Keratinocyte (primary cell): ENCODE data around the gene TCF20. TPM values are rescaled to one million over a fixed set of nuclear protein-coding genes. Genes with fewer than 3 reads are reported as not detected.

Source experiments
- DNase-seq: peaks from one replicate; pipeline ENCODE4 v3.0.0-alpha.2; 2011; ENCODE audit warnings: low read depth, missing footprints, low spot score
- FAIRE-seq: peaks from 2 replicates; lab custom pipeline; 2011; peaks lifted over from hg19 to GRCh38; lab: Jason Lieb, UNC
- H2AFZ ChIP-seq: 2 replicates; pipeline ENCODE4 v1.6.0; 2012; ENCODE audit warnings: low read length, control low read depth, inconsistent platforms; ENCODE audit not compliant: control insufficient read depth
- H3K27ac ChIP-seq: 2 replicates; pipeline ENCODE4 v1.5.1; 2011; ENCODE audit warnings: low read length; ENCODE audit not compliant: control insufficient read depth, insufficient read depth
- H3K27me3 ChIP-seq: 3 replicates; pipeline ENCODE4 v1.6.0; 2011; ENCODE audit warnings: low read length; ENCODE audit not compliant: control insufficient read depth, insufficient read depth; ENCODE audit errors: extremely low read depth
- H3K36me3 ChIP-seq, 2 experiments: 2 replicates in 1 of 2; 3 replicates in 1 of 2; pipeline ENCODE4 v1.5.1; 2011; ENCODE audit warnings: low read length in 2 of 2, mild to moderate bottlenecking in 1 of 2; ENCODE audit not compliant: control insufficient read depth in 2 of 2, insufficient read depth in 2 of 2; ENCODE audit errors: extremely low read depth in 1 of 2
- H3K4me1 ChIP-seq: 3 replicates; pipeline ENCODE4 v1.5.1; 2011; ENCODE audit warnings: low read length; ENCODE audit not compliant: control insufficient read depth, insufficient read depth; ENCODE audit errors: extremely low read depth
- H3K4me2 ChIP-seq: 3 replicates; pipeline ENCODE4 v1.6.0; 2011; ENCODE audit warnings: low read depth, low read length; ENCODE audit not compliant: control insufficient read depth, insufficient read depth; ENCODE audit errors: extremely low read depth
- H3K4me3 ChIP-seq, 3 experiments: fragments of 200-600 bp in 1 of 3; sonication (generic) in 1 of 3; 2 replicates in 2 of 3; 3 replicates in 1 of 3; pipeline ENCODE4 v1.5.1; 2011 to 2016; ENCODE audit warnings: low read length in 3 of 3, mild to moderate bottlenecking in 3 of 3, control low read depth in 2 of 3, inconsistent platforms in 1 of 3, low read depth in 1 of 3, mixed read lengths in 1 of 3, mixed run types in 1 of 3, moderate library complexity in 1 of 3; ENCODE audit not compliant: control insufficient read depth in 2 of 3, insufficient read depth in 2 of 3; ENCODE audit errors: extremely low read depth in 1 of 3
- H3K79me2 ChIP-seq: 2 replicates; pipeline ENCODE4 v1.6.0; 2012; ENCODE audit warnings: low read length; ENCODE audit not compliant: control insufficient read depth, insufficient read depth
- H3K9ac ChIP-seq: 3 replicates; pipeline ENCODE4 v1.6.0; 2011; ENCODE audit warnings: low read length; ENCODE audit not compliant: control insufficient read depth, insufficient read depth; ENCODE audit errors: extremely low read depth
- H3K9me1 ChIP-seq: 3 replicates; pipeline ENCODE4 v1.6.0; 2011; ENCODE audit warnings: low read length; ENCODE audit not compliant: control insufficient read depth, insufficient read depth; ENCODE audit errors: extremely low read depth
- H3K9me3 ChIP-seq: 2 replicates; pipeline ENCODE4 v1.5.1; 2012; ENCODE audit warnings: low read depth, low read length; ENCODE audit not compliant: control insufficient read depth
- H4K20me1 ChIP-seq: 3 replicates; pipeline ENCODE4 v1.6.0; 2011; ENCODE audit warnings: low read length; ENCODE audit not compliant: control insufficient read depth, insufficient read depth; ENCODE audit errors: extremely low read depth
- CTCF ChIP-seq, 3 experiments: IDR thresholded peaks in 1 of 3; conservative IDR thresholded peaks in 1 of 3; optimal IDR thresholded peaks in 1 of 3; 2 replicates in 2 of 3; 3 replicates in 1 of 3; pipeline versions ENCODE3 to v1.5.1; 2011; ENCODE audit warnings: low read length in 3 of 3, mild to moderate bottlenecking in 3 of 3, moderate library complexity in 2 of 3, control low read depth in 1 of 3, inconsistent platforms in 1 of 3; ENCODE audit not compliant: insufficient read depth in 2 of 3; ENCODE audit errors: extremely low read depth in 1 of 3
- EZH2 ChIP-seq: IDR thresholded peaks from one replicate; pipeline ENCODE4 v1.6.1; 2012; ENCODE audit warnings: inconsistent platforms, mild to moderate bottlenecking, low read length, moderate library complexity
- dilution Hi-C: fragments of 300-500 bp; cut with MboI; formaldehyde crosslinking; loops from one replicate; pipeline ENCODE4 v1.7.0; 2020; ENCODE audit warnings: low sequenced_read_pairs; ENCODE audit not compliant: extremely low pct_ligation_motif_present
- polyA plus RNA-seq, 5 experiments: library from polyadenylated mRNA; depleted of rRNA in 3 of 5; stranded (reverse) in 3 of 5; stranded (forward) in 1 of 5; unstranded in 1 of 5; fragments of >200 nt; gene quantifications; 1 replicate in 1 of 5; 2 replicates in 3 of 5; 3 replicates in 1 of 5; pipeline versions ENCODE4 v1.2.1 to v1.2.3, GENCODE V29; 2011 to 2012; ENCODE audit warnings: missing spikeins in 2 of 5, low read depth in 1 of 5, low replicate concordance in 1 of 5

Gene TCF20
- polyA plus RNA-seq, 1 donor (not counting 4 experiments of a cell fraction or from before 2014, with no cell fraction given): 23.9 TPM

GRCh38 chr22:42236268-42236667 is 34.2 kb downstream of the TCF20 start:
- Histone ChIP-seq H3K27me3 (no peaks in the 10 kb centered on the region), H3K79me2 (peaks cover 92% of the 10 kb centered on the region), H3K4me2 (no peak overlapping the region), H3K4me1 (no peaks in the 10 kb centered on the region), H2AFZ (no peak overlapping the region), H3K4me3 (no peak overlapping the region), H3K9me1 (no peaks in the 10 kb centered on the region), H4K20me1 (peaks cover 29% of the 10 kb centered on the region), H3K9me3 (peaks cover 2% of the 10 kb centered on the region), H3K9ac (no peak overlapping the region), H3K36me3 (peaks cover 0 to 3% of the 10 kb centered on the region in 2 experiments), H3K27ac (no peak overlapping the region)
- no peak for FAIRE-seq
- dilution Hi-C loops: no loop called here
- no peak for DNase-seq
- TF ChIP-seq EZH2 (no peak), CTCF (optimal IDR thresholded peaks at IDR 0.05 in 1 of 3, IDR thresholded peaks at IDR 0.05 in 1 of 3, conservative IDR thresholded peaks at IDR 0.05 in 1 of 3; ENCODE audit: extremely low read depth in 1 of 3, insufficient read depth in 2 of 3, low read length in 3 of 3) (no peak)

- dilution Hi-C loops: no loop called here
- peaks cover 2% of the 10 kb centered on the region for H3K9me3 ChIP-seq
- no peaks in the 10 kb centered on the region for H3K9me1 ChIP-seq
- DNase-seq (no peak), FAIRE-seq (no peak)
- H3K79me2 ChIP-seq: peaks cover 92% of the 10 kb centered on the region
- TF ChIP-seq EZH2: no peak
- TF ChIP-seq CTCF (optimal IDR thresholded peaks at IDR 0.05 in 1 of 3, IDR thresholded peaks at IDR 0.05 in 1 of 3, conservative IDR thresholded peaks at IDR 0.05 in 1 of 3; ENCODE audit: extremely low read depth in 1 of 3, insufficient read depth in 2 of 3, low read length in 3 of 3): no peak
- no peak overlapping the region for H3K27ac ChIP-seq
- no peak overlapping the region for H3K9ac ChIP-seq
- H3K36me3 ChIP-seq: peaks cover 0 to 3% of the 10 kb centered on the region in 2 experiments
- H3K27me3 ChIP-seq: no peaks in the 10 kb centered on the region
- H3K4me1 ChIP-seq: no peaks in the 10 kb centered on the region
- no peak overlapping the region for H3K4me3 ChIP-seq
- peaks cover 32% of the 10 kb centered on the region for H4K20me1 ChIP-seq
- no peak overlapping the region for H3K4me2 ChIP-seq
- no peak overlapping the region for H2AFZ ChIP-seq
Observed at GRCh38 chr22:42233879-42234278, 36.6 kb downstream of the TCF20 start.
